Nephron (organoid): ENCODE measurements around the gene SLC2A4.
A peak's percentile ranks its signal among the peaks of the same experiment; 100 is the strongest.

Source experiments
- H3K27ac Mint-ChIP-seq, 3 experiments: 2 replicates each; pipeline ENCODE4 v1.8.0; 2020; ENCODE audit warnings: mixed read lengths in 3 of 3, mild to moderate bottlenecking in 2 of 3, moderate library complexity in 1 of 3
- H3K27me3 Mint-ChIP-seq: 2 replicates; pipeline ENCODE4 v1.8.0; 2021; ENCODE audit warnings: low read depth, mild to moderate bottlenecking, moderate library complexity, mixed read lengths
- H3K36me3 Mint-ChIP-seq: 2 replicates; pipeline ENCODE4 v1.8.0; 2020; ENCODE audit warnings: low read depth, mixed read lengths
- H3K4me1 Mint-ChIP-seq: 2 replicates; pipeline ENCODE4 v1.8.0; 2020; ENCODE audit warnings: mixed read lengths
- H3K4me3 Mint-ChIP-seq, 3 experiments: 2 replicates each; pipeline ENCODE4 v1.8.0; 2020; ENCODE audit warnings: mild to moderate bottlenecking in 3 of 3, mixed read lengths in 3 of 3, moderate library complexity in 2 of 3
- H3K9me3 Mint-ChIP-seq: 2 replicates; pipeline ENCODE4 v1.8.0; 2020; ENCODE audit warnings: mixed read lengths
- TF ChIP-seq, protein P1 (sequence below), 3 experiments: fragments of 200-600 bp; sonication (generic); IDR thresholded peaks; one replicate each; pipeline ENCODE4 v1.5.0; 2021; ENCODE audit warnings: antibody characterized with exemption in 3 of 3; ENCODE audit not compliant: unreplicated experiment in 3 of 3

SLC2A4 gene

DNA sequence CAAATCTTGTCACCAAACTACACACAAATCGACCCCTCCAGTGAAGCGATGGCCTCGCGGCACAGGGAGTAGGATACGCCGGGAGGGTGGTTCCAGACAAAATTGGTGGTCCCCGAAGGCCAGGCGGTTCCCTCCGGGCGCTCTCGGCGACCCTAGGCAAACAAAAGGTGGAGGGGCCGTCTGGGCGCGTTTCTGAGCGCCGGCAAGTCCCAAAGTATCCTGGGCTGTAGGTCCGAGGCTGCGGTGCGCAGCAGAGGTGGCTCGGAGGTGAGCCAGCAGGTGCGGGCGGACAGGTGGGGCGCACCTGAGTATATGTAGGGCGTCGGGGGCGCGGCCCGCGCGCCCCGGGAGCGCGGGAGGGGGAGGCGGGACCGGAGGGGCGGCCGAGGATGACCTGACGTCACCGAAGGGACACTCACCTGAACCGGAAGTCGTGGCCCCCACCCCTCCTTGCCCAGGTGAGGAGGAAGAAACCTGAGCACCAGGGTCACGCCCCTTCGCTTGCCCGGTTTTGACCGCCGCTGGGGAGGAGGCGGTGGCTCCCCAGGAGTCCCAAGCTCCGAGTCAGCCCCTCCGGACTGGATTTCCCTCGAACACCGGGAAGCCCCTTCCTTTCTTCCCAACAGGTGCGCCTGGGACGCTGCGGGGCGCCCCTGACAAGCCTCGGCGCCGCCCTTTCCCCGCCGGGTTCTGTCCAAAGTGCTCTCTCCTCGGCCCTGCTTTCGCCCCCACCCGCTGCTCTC is 19.2 kb upstream of the SLC2A4 start, which contains the start of gene CLDN7:
CLDN7 (minus strand) TSS at position 287 of the 743 bp plus-strand sequence. CDS start 435 bp downstream, outside the sequence.
- Mint-ChIP-seq H3K9me3 (no peaks in the 10 kb centered on the region), H3K36me3 (peaks cover 19% of the 10 kb centered on the region), H3K27ac (peak within 1 kb of the TSS; percentile 70 to 98 (median 91)), H3K4me3 (peak within 1 kb of the TSS; percentile 80 to 90 (median 89)), H3K27me3 (peaks cover 78% of the 10 kb centered on the region), H3K4me1 (peaks cover 11% of the 10 kb centered on the region)
- TF ChIP-seq, protein P1, sequence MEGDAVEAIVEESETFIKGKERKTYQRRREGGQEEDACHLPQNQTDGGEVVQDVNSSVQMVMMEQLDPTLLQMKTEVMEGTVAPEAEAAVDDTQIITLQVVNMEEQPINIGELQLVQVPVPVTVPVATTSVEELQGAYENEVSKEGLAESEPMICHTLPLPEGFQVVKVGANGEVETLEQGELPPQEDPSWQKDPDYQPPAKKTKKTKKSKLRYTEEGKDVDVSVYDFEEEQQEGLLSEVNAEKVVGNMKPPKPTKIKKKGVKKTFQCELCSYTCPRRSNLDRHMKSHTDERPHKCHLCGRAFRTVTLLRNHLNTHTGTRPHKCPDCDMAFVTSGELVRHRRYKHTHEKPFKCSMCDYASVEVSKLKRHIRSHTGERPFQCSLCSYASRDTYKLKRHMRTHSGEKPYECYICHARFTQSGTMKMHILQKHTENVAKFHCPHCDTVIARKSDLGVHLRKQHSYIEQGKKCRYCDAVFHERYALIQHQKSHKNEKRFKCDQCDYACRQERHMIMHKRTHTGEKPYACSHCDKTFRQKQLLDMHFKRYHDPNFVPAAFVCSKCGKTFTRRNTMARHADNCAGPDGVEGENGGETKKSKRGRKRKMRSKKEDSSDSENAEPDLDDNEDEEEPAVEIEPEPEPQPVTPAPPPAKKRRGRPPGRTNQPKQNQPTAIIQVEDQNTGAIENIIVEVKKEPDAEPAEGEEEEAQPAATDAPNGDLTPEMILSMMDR (IDR thresholded peaks at IDR 0.05; ENCODE audit: unreplicated experiment in 3 of 3), result no peak

DNA sequence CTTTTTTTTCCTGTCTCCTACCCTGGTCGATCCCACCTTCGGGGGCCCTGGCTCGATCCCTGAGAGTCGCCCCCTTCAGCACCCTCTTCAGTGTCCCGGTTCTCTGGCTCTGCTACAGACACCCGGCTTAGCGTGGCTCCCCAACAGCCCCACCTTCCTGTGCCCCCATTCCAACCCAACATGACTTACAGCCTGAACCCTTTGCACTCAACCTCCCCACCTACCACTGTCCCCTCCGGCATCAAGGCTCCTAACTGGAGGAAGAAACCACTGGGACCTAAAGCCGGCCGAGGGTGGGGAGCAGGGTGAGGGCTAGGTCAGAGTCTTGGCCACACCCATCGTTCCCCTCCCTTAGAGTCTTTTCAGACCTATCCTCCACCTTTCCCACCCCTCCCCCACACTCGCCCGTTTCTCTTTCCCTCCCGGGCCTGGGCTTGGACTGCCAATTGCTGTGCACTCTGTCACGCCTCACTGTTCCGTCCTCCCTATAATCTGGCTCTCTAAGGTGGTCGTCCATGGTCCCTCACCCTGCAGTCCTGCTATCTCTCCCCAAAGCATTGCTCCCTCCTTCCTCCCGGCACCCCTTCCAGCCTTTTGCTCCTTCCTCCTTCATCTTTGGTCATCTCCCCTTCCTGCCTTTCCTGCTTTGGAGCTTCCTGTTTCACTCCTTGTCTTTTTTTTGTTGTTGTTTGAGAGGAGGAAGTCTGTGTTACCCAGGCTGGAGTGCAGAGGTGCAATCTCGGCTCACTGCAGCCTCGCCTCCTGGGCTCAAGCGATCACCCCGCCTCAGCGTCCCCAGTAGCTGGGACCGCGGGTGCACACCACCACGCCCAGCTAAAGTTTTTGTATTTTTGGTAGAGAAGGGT is 18.4 kb upstream of the SLC2A4 start:
- Mint-ChIP-seq H3K36me3 (peaks cover 15% of the 10 kb centered on the region), H3K4me3 (peak overlapping the region; percentile 49 to 90 (median 89)), H3K4me1 (peaks cover 11% of the 10 kb centered on the region), H3K27ac (peak overlapping the region; percentile 70 to 98 (median 91)), H3K9me3 (no peaks in the 10 kb centered on the region), H3K27me3 (peaks cover 78% of the 10 kb centered on the region)
- TF ChIP-seq, protein P1 (IDR thresholded peaks at IDR 0.05; ENCODE audit: unreplicated experiment in 3 of 3), result no peak

DNA sequence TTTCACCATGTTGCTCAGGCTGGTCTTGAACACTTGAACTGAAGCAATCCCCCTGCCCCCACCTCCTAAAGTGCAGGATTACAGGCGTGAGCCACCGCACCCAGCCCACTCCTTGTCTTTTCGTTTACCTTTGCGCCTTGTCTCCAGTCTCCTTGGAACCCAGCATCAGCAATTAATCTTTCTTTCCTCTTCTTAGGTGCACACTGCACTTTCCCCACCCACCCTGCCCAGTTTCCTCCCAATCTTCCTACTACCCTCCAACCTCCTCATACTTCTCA is 17.8 kb upstream of the SLC2A4 start:
- Mint-ChIP-seq H3K27ac (peak overlapping the region in 2 of 3 experiments; percentile 91 to 98), H3K4me3 (peak overlapping the region; percentile 49 to 90 (median 89)), H3K36me3 (peaks cover 10% of the 10 kb centered on the region), H3K4me1 (peaks cover 11% of the 10 kb centered on the region), H3K9me3 (no peaks in the 10 kb centered on the region), H3K27me3 (peaks cover 83% of the 10 kb centered on the region)
- TF ChIP-seq, protein P1 (IDR thresholded peaks at IDR 0.05; ENCODE audit: unreplicated experiment in 3 of 3), result no peak

DNA sequence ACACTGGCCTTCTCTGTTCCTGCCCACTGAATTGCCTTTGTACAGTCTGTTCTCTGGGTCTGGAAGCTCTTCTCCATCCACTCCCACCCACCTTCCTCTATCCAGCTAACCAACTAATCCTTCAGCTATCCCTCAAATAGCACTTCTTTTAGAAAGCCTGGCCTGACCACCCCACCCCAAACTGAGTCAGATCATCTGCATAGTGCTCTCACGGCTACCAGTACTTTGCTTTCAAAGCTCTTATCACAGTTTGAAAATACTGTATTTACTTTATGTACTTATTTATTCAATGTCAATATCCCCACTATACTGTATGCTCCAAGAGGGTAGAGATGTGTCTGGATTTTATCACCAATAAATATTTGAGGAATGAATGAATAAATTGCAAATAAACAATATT is 14.7 kb upstream of the SLC2A4 start:
- no peak overlapping the region for H3K4me3 Mint-ChIP-seq
- no peak overlapping the region for H3K27ac Mint-ChIP-seq
- peaks cover 11% of the 10 kb centered on the region for H3K4me1 Mint-ChIP-seq
- no peaks in the 10 kb centered on the region for H3K36me3 Mint-ChIP-seq
- H3K27me3 Mint-ChIP-seq, result peaks cover 63% of the 10 kb centered on the region
- H3K9me3 Mint-ChIP-seq, result no peaks in the 10 kb centered on the region
- TF ChIP-seq, protein P1 (IDR thresholded peaks at IDR 0.05; ENCODE audit: unreplicated experiment in 3 of 3), result no peak

DNA sequence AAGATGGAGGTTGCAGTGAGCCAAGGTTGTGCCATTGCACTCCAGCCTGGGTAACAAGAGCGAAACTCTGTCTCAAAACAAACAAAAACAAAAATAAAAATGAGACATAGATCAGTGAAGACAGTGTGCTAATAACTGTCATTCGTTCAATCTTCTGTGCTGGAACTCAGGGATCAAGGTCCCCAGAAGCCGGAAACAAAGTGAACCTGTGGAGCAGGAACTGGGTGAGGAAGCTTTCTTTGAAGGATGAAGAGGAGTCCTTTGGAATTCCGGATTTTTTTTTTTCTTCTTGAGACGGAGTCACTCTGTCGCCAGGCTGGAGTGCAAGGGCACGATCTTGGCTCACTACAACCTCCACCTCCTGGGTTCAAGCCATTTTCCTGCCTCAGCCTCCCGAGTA is 2.1 kb upstream of the SLC2A4 start:
- no peak overlapping the region for H3K4me3 Mint-ChIP-seq

More for the DNA sequence above, 2.1 kb upstream of the SLC2A4 start:
- H3K9me3 Mint-ChIP-seq, result no peaks in the 10 kb centered on the region
- H3K4me1 Mint-ChIP-seq, result peaks cover 16% of the 10 kb centered on the region
- TF ChIP-seq, protein P1 (IDR thresholded peaks at IDR 0.05; ENCODE audit: unreplicated experiment in 3 of 3), result no peak
- no peak overlapping the region for H3K27ac Mint-ChIP-seq
- H3K27me3 Mint-ChIP-seq, result peaks cover 21% of the 10 kb centered on the region
- H3K36me3 Mint-ChIP-seq, result no peaks in the 10 kb centered on the region
